Esophagus squamous epithelium (tissue), 5 donors: ENCODE data around the gene SLC35F6. TPM values are rescaled to one million over a fixed set of nuclear protein-coding genes. Genes with fewer than 3 reads are reported as not detected.

Experiments used
- DNase-seq: peaks from one replicate; lab custom pipeline; 2025; lab: John Stamatoyannopoulos, UW
- H3K27ac ChIP-seq, 4 donors: fragments of 200-600 bp; sonication (generic); one replicate each; pipeline ENCODE4 v1.5.1; 2016 to 2019; ENCODE audit warnings: mild to moderate bottlenecking in 1 of 4
- H3K27me3 ChIP-seq, 4 donors: fragments of 200-600 bp; sonication (generic); 1 replicate in 3 of 4; 2 replicates in 1 of 4; pipeline versions ENCODE4 v1.5.1 to v1.6.0; 2017 to 2021; ENCODE audit warnings: antibody characterized with exemption in 1 of 4
- H3K36me3 ChIP-seq, 3 donors: fragments of 200-600 bp; sonication (generic); one replicate each; pipeline ENCODE4 v1.5.1; 2016 to 2019
- H3K4me1 ChIP-seq, 3 donors: fragments of 200-600 bp; sonication (generic); one replicate each; pipeline ENCODE4 v1.5.1; 2017 to 2019
- H3K4me3 ChIP-seq, 4 donors: fragments of 200-600 bp; sonication (generic); 1 replicate in 3 of 4; 2 replicates in 1 of 4; pipeline ENCODE4 v1.5.1; 2016 to 2019; ENCODE audit warnings: mild to moderate bottlenecking in 2 of 4, moderate library complexity in 1 of 4
- H3K9me3 ChIP-seq, 3 donors: fragments of 200-600 bp; sonication (generic); one replicate each; pipeline ENCODE4 v1.5.1; 2016 to 2019
- POLR2A ChIP-seq, 4 donors: fragments of 450-650 bp; IDR thresholded peaks; one replicate each; pipeline ENCODE4 v1.6.1; 2017; ENCODE audit warnings: antibody characterized with exemption in 4 of 4, mild to moderate bottlenecking in 4 of 4, moderate library complexity in 3 of 4
- WGBS, 2 donors: methylation state at CpG; one replicate each; pipeline ENCODE4 v1.1.5; 2018; 5-methylcytosine and 5-hydroxymethylcytosine counted together
- intact Hi-C: fragments of 100-400 bp; cut with DNase I; formaldehyde crosslinking; loops from one replicate; pipeline ENCODE4 v1.15.0; 2022
- total RNA-seq, 4 donors: library from RNA; depleted of rRNA; stranded (reverse); fragments of >200 nt; gene quantifications; one replicate each; pipeline ENCODE4 v1.1.0, GENCODE V29; 2016
- TF ChIP-seq, protein P1 (sequence below), 6 experiments: fragments of 450-650 bp in 4 of 6; fragments of 200-600 bp in 2 of 6; sonication (generic) in 2 of 6; IDR thresholded peaks; one replicate each; pipeline ENCODE4 v1.5.1; 2016 to 2019; ENCODE audit warnings: antibody characterized with exemption in 6 of 6, mild to moderate bottlenecking in 4 of 6, moderate library complexity in 4 of 6
- donor health status: DM: yes; HTN: yes; CAD: no.

SLC35F6 gene
- total RNA-seq, 4 donors from 2014 or later, result 39.6 to 61.4 (median 48.0) TPM

DNA sequence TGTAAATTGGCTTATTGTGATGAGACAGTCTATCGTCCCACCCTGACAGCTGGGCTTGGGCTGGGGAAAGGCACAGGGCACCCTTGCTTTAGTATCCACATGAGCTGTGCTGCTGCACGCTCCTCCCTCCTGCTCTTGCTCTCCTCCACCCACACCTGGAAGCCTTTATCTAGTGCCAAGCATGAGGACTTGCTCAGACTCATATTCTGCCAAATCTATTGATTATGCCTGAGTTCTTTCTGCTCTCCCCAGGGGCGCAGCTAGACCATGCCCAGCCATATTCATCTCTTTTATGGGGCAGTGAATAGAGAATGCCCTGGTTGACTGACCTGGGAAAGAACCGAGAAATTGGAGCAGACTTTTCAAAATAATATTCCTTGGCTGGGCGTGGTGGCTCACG, 54.9 kb downstream of the SLC35F6 start:
- H3K27ac ChIP-seq, result no peak overlapping the region
- WGBS, 2 donors, result 36 to 45% methylated on average over 4 to 6 of the region's 6 CpGs
- no peaks in the 10 kb centered on the region for H3K4me1 ChIP-seq
- H3K36me3 ChIP-seq, result no peaks in the 10 kb centered on the region
- H3K9me3 ChIP-seq, result no peaks in the 10 kb centered on the region
- TF ChIP-seq, protein P1, sequence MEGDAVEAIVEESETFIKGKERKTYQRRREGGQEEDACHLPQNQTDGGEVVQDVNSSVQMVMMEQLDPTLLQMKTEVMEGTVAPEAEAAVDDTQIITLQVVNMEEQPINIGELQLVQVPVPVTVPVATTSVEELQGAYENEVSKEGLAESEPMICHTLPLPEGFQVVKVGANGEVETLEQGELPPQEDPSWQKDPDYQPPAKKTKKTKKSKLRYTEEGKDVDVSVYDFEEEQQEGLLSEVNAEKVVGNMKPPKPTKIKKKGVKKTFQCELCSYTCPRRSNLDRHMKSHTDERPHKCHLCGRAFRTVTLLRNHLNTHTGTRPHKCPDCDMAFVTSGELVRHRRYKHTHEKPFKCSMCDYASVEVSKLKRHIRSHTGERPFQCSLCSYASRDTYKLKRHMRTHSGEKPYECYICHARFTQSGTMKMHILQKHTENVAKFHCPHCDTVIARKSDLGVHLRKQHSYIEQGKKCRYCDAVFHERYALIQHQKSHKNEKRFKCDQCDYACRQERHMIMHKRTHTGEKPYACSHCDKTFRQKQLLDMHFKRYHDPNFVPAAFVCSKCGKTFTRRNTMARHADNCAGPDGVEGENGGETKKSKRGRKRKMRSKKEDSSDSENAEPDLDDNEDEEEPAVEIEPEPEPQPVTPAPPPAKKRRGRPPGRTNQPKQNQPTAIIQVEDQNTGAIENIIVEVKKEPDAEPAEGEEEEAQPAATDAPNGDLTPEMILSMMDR (IDR thresholded peaks at IDR 0.05), result no peak
- no peak for TF ChIP-seq POLR2A (IDR thresholded peaks at IDR 0.05)
- H3K4me3 ChIP-seq, result no peak overlapping the region
- DNase-seq, result no peak
- intact Hi-C loops, result no loop called here
- H3K27me3 ChIP-seq, result peaks cover 0 to 50% (median 0%) of the 10 kb centered on the region in 4 donors

DNA sequence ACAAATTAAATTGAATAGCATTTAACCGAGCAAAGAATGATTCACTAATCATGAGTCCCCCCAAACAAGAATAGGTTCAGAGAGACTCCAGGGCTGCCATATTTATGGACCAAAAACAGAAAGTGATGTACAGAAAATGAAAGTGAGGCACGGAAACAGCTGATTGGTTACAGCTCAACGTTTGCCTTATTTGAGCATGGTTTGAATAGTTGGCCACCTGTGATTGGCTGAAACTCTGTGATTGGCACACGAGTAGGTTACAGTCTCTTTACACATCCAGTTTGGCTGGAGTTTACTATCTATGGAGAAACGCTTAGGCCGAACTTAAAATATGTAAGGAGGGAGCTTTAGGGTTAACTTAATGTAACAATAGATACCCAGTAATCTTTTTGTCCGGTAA, 56.8 kb downstream of the SLC35F6 start:
- intact Hi-C loops, result no loop called here
- WGBS, 2 donors, result 76 to 82% methylated on average over 7 of the region's 7 CpGs

DNA sequence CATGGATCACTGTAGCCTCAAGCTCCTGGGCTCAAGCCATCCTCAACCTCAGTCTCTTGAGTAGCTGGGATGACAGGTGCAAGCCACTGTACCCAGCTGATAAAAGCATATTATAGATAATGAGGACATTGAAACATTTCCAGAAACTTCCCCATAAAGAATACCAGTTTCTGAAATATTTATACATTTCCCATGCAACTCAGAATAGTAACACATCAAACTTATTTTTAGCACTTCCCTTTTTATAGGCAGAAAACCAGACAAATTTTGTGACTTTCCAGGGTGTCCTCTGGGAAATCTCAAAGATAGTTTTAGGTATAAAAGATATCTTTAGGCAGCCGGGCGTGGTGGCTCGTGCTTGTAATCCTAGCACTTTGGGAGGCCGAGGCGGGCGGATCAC, 58.8 kb downstream of the SLC35F6 start:
- Histone ChIP-seq H3K4me3 (no peak overlapping the region), H3K4me1 (no peaks in the 10 kb centered on the region), H3K36me3 (no peaks in the 10 kb centered on the region), H3K27ac (no peak overlapping the region), H3K27me3 (peaks cover 0 to 38% (median 0%) of the 10 kb centered on the region in 4 donors), H3K9me3 (no peaks in the 10 kb centered on the region)
- intact Hi-C loops, result no loop called here
- DNase-seq, result no peak
- WGBS, 2 donors, result 76 to 85% methylated on average over 6 of the region's 6 CpGs
- no peak for TF ChIP-seq POLR2A (IDR thresholded peaks at IDR 0.05)
- TF ChIP-seq, protein P1 (IDR thresholded peaks at IDR 0.05), result no peak

More for the DNA sequence above, 56.8 kb downstream of the SLC35F6 start:
- Histone ChIP-seq H3K4me3 (no peak overlapping the region), H3K36me3 (no peaks in the 10 kb centered on the region), H3K9me3 (no peaks in the 10 kb centered on the region), H3K27me3 (peaks cover 0 to 36% (median 0%) of the 10 kb centered on the region in 4 donors), H3K27ac (no peak overlapping the region), H3K4me1 (no peaks in the 10 kb centered on the region)
- TF ChIP-seq, protein P1 (IDR thresholded peaks at IDR 0.05), result no peak
- no peak for TF ChIP-seq POLR2A (IDR thresholded peaks at IDR 0.05)
- no peak for DNase-seq

Other genes starting within 250 kb of the SLC35F6 start
- under 1 TPM in 1 of 4 donors, not detected in 3; 0.57 TPM for gene CIB4, start 122.9 kb upstream of the SLC35F6 start, total RNA-seq
- gene KCNK3, start 71.6 kb upstream of the SLC35F6 start, total RNA-seq, result 1 to 10 TPM in 1 of 4 donors, under 1 TPM in 3; 0.66 to 1.6 (median 0.84) TPM
- 10 to 100 TPM in 1 of 4 donors, 1 to 10 TPM in 3; 3.4 to 12.4 (median 5.0) TPM for gene CENPA, start 21.8 kb downstream of the SLC35F6 start, total RNA-seq
- gene DPYSL5, start 83.8 kb downstream of the SLC35F6 start, total RNA-seq, result not detected
- 1 to 10 TPM; 4.4 to 7.6 (median 5.2) TPM for gene MAPRE3, start 206.4 kb downstream of the SLC35F6 start, total RNA-seq